Measurements from ENCODE around the gene RABEP1. TPM values are rescaled to one million over a fixed set of nuclear protein-coding genes. Genes with fewer than 3 reads are reported as not detected.

Gene RABEP1
- total RNA-seq, 2 experiments from 2014 or later, result 58.7 to 60.6 TPM

DNA sequence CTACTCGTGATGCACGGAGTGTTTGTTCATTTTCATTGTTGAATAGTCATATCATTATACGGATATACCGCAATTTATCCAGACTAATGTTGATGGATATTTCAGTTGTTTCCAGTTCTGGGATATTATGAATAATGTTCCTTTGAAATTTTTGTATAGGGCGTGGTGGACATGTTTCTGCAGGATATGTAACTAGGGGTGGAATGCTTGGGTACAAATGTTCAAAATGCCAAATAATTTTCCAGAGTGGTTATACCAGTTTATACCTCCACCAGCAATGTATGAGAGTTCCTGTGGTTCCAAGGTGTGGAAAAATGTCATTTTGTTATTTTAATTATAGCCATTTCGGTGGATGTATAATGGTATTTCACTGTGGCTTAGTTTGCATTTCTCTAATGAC is 83.7 kb downstream of the RABEP1 start:
- intact Hi-C loops (cut with micrococcal nuclease), result no loop called here
- H3K36me3 Mint-ChIP-seq (ENCODE audit: low read depth), result peaks cover 48% of the 10 kb centered on the region
- ChIA-PET CTCF (no interaction called here), POLR2A (no interaction called here)
- TF ChIP-seq CTCF (IDR thresholded peaks at IDR 0.05), result no peak
- H3K27me3 Mint-ChIP-seq, result no peaks in the 10 kb centered on the region
- H3K4me3 Mint-ChIP-seq, result no peak overlapping the region
- H3K9me3 Mint-ChIP-seq, result no peaks in the 10 kb centered on the region
- H3K27ac Mint-ChIP-seq, result no peak overlapping the region
- DNase-seq (no peak), ATAC-seq (no peak)
- H3K4me1 Mint-ChIP-seq (ENCODE audit: low read depth), result no peaks in the 10 kb centered on the region

DNA sequence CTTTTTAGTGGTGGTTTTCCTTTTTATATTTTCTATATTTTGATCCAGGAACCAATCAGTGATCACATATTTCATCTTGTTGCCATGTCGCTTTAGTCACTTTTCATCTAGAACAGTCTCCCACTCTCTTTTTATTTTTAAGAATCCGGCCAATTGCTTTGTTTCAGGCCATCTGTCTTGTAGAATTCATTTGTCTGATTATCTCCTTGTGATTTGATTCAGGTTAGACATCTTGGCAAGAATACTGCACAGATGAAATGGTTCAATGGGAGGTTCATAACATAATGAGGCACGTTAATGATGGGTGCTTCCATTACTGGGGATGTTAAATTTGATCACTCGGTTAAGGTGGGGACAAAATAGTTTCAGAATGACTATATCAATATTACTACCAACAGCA is 88.3 kb downstream of the RABEP1 start:
- TF ChIP-seq CTCF (IDR thresholded peaks at IDR 0.05), result no peak
- DNase-seq, result no peak
- no peaks in the 10 kb centered on the region for H3K9me3 Mint-ChIP-seq
- H3K4me1 Mint-ChIP-seq (ENCODE audit: low read depth), result no peaks in the 10 kb centered on the region
- peaks cover 42% of the 10 kb centered on the region for H3K36me3 Mint-ChIP-seq (ENCODE audit: low read depth)
- POLR2A ChIA-PET, result no interaction called here
- H3K4me3 Mint-ChIP-seq, result no peak overlapping the region
- no peak for ATAC-seq
- intact Hi-C loops (cut with micrococcal nuclease), result no loop called here
- H3K27me3 Mint-ChIP-seq, result no peaks in the 10 kb centered on the region
- peak overlapping the region; percentile 2 for H3K27ac Mint-ChIP-seq
- CTCF ChIA-PET, result interaction anchor here (0.8 to 1.0 kb wide), 2 partner anchors 65 to 69 kb away, joined by 3 to 4 read pairs; no protein-coding TSS in a partner anchor

GRCh38 chr17:5373112-5373511 is 91.0 kb downstream of the RABEP1 start:
- no peaks in the 10 kb centered on the region for H3K4me1 Mint-ChIP-seq (ENCODE audit: low read depth)
- H3K36me3 Mint-ChIP-seq (ENCODE audit: low read depth), result peaks cover 45% of the 10 kb centered on the region
- DNase-seq, result no peak
- TF ChIP-seq CTCF (IDR thresholded peaks at IDR 0.05), result no peak
- H3K9me3 Mint-ChIP-seq, result no peaks in the 10 kb centered on the region
- ChIA-PET CTCF (no interaction called here), POLR2A (interaction anchor here (1.0 to 1.7 kb wide), 3 partner anchors 9 to 66 kb away, joined by 3 to 5 read pairs (median 3); partner anchors contain the start of gene C1QBP)
- no peaks in the 10 kb centered on the region for H3K27me3 Mint-ChIP-seq
- H3K27ac Mint-ChIP-seq, result no peak overlapping the region
- intact Hi-C loops (cut with micrococcal nuclease), result no loop called here
- H3K4me3 Mint-ChIP-seq, result no peak overlapping the region
- no peak for ATAC-seq

- H3K27ac Mint-ChIP-seq, result peak overlapping the region; percentile 69
- ATAC-seq, result no peak
- ChIA-PET CTCF (interaction anchor here (1.2 kb wide), 1 partner anchor 9 kb away, joined by 3 read pairs; no protein-coding TSS in a partner anchor), POLR2A (interaction anchor here (0.7 to 1.4 kb wide), 3 partner anchors 19 to 139 kb away, joined by 3 read pairs; no protein-coding TSS in a partner anchor)
- peaks cover 55% of the 10 kb centered on the region for H3K36me3 Mint-ChIP-seq (ENCODE audit: low read depth)
- H3K27me3 Mint-ChIP-seq, result no peaks in the 10 kb centered on the region
- no peak overlapping the region for H3K4me3 Mint-ChIP-seq
- peaks cover 4% of the 10 kb centered on the region for H3K4me1 Mint-ChIP-seq (ENCODE audit: low read depth)
- H3K9me3 Mint-ChIP-seq, result no peaks in the 10 kb centered on the region
- no peak for DNase-seq
- no peak for TF ChIP-seq CTCF (IDR thresholded peaks at IDR 0.05)
- intact Hi-C loops (cut with micrococcal nuclease), result no loop called here
Observed at GRCh38 chr17:5378566-5379207, 96.6 kb downstream of the RABEP1 start.

- no peak for DNase-seq
- CTCF ChIA-PET, result interaction anchor here (1.2 kb wide), 1 partner anchor 8 kb away, joined by 3 read pairs; no protein-coding TSS in a partner anchor
- peaks cover 4% of the 10 kb centered on the region for H3K4me1 Mint-ChIP-seq (ENCODE audit: low read depth)
- no peak for TF ChIP-seq CTCF (IDR thresholded peaks at IDR 0.05)
- intact Hi-C loops (cut with micrococcal nuclease), result no loop called here
- no peak for ATAC-seq
- H3K4me3 Mint-ChIP-seq, result no peak overlapping the region
- H3K9me3 Mint-ChIP-seq, result no peaks in the 10 kb centered on the region
- peak overlapping the region; percentile 32 for H3K27ac Mint-ChIP-seq
- POLR2A ChIA-PET, result interaction anchor here (1.4 to 2.1 kb wide), 3 partner anchors 8 to 82 kb away, joined by 3 to 7 read pairs (median 4); partner anchors contain the start of genes NUP88 and RPAIN
- no peaks in the 10 kb centered on the region for H3K27me3 Mint-ChIP-seq
- H3K36me3 Mint-ChIP-seq (ENCODE audit: low read depth), result peaks cover 55% of the 10 kb centered on the region
Observed at GRCh38 chr17:5379351-5380107, 97.4 kb downstream of the RABEP1 start.

All from activated CD8-positive, alpha-beta T cell treated with anti-CD3 and anti-CD28 coated beads for 36 hours (primary cell).